GM10266 (cell line): ENCODE data around the gene SNIP1.
"Not testable (repeated sequence)": the region's sequence is repeated elsewhere in the genome, so short reads cannot be mapped to it uniquely, and the experiment has no call there.

Source experiments
- DNase-seq: peaks from one replicate; pipeline ENCODE4 v3.0.0; 2012; ENCODE audit errors: extremely low spot score
- TF ChIP-seq, protein P1 (sequence below): IDR thresholded peaks from 2 replicates; pipeline ENCODE4 v1.5.1; 2012; ENCODE audit warnings: mild to moderate bottlenecking, low read depth; ENCODE audit not compliant: control insufficient read depth, insufficient read depth; ENCODE audit errors: missing control alignments

The SNIP1 gene

DNA sequence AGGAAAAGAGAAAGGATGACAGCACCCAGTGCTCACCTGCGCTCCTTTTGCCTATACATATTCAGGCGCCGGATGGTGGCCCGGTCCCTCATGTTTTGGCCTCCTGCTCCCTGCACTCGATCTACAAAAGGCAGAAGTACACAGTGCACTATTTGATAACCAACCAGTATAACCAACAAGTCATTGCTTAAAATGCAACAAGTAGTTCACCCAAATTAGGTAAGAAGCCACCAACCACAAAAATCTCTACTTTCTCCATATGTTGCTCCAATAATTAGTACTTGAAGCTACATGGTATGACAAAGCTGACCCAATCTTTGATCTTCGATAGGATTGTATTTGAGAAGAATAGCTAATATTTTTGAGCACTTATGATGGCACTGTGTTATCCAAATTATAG lies 39.6 kb upstream of the SNIP1 start:
- TF ChIP-seq, protein P1, sequence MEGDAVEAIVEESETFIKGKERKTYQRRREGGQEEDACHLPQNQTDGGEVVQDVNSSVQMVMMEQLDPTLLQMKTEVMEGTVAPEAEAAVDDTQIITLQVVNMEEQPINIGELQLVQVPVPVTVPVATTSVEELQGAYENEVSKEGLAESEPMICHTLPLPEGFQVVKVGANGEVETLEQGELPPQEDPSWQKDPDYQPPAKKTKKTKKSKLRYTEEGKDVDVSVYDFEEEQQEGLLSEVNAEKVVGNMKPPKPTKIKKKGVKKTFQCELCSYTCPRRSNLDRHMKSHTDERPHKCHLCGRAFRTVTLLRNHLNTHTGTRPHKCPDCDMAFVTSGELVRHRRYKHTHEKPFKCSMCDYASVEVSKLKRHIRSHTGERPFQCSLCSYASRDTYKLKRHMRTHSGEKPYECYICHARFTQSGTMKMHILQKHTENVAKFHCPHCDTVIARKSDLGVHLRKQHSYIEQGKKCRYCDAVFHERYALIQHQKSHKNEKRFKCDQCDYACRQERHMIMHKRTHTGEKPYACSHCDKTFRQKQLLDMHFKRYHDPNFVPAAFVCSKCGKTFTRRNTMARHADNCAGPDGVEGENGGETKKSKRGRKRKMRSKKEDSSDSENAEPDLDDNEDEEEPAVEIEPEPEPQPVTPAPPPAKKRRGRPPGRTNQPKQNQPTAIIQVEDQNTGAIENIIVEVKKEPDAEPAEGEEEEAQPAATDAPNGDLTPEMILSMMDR: no peak

DNA sequence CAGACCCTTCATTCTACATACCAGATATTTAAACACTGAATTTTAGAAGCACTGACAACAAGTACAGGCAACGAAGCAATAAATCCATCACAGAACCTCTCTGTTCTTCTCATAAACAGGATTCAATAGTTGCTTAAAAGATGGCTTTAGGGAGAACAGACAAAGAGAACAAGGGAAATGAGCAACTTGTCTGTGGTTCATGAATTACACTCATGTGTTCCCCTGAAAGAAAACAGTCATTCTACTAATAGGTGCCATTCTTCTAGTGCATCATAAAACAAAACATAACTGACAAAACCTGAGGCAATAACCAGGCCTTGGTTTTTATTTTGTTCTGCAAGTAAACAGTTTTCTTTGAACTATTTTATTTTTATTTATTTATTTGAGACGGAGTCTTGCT lies 34.8 kb upstream of the SNIP1 start:
- TF ChIP-seq, protein P1: no peak
- DNase-seq: no peak

More for the DNA sequence above, 39.6 kb upstream of the SNIP1 start:
- no peak for DNase-seq

DNA sequence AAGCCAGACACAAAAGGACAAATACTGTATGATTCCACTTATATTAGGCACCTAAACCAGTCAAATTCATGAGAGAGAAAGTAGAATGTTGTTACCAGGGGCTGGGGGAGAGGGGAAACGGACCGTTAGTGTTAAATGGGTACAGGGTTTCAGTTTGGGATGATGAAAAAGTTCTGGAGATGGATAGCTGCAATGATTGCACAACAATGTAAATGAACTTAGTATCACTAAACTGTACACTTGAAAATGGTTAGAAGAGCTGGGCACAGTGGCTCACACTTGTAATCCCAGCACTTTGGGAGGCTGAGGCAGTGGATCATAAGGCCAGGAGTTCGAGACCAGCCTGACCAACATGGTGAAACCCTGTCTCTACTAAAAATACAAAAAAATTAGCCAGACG lies 30.5 kb upstream of the SNIP1 start:
- not testable (repeated sequence) for DNase-seq

DNA sequence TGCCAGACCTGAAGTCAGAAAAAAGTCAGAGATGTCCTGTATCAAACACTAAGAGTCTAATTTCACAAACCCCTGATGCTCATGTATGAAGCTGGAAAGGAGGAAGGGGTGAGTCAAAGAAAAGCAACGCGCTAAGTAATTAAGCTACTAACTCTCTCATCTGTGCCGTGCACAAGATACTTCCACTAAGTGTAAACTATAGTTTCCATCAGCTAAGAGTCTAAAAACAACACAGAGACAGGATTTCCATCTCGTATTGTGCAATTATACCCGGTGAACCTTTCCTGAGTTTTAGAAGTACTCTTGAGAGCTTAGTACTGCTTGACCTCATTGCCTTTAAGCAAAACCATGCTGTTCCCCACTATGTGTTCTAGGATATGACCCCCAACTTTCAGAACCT lies 21.6 kb upstream of the SNIP1 start:
- DNase-seq: no peak
- TF ChIP-seq, protein P1: no peak

DNA sequence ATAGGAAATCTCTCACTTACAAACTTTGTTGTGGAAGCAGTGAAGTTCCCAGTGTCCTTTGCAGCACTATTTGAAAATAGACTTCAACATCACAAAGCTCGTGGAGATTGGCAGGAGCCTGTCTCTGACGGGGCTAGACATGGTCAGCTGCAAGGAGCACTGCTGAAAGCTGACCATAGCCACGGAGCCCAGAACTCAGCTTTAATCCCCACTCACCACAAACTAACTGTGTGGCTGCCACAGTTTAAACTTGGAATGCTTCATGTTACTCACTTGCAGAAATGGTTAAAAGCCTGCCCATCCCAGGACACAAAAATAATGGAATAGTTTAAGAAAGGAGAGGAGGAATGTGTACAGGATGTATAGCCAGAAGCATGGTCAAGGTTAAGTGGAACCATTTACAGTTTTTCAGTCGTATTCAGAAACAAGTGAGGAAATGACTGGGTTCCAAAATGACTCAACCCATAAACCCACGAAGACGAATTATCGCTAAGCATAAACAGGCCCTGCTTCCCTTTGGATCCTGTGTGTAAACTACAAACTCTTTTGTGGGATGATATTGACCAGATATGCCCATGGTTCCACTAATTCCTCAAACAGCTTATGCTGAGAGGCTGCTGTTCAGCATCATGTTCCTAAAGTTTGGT lies 20.9 kb upstream of the SNIP1 start:
- TF ChIP-seq, protein P1: no peak
- DNase-seq: no peak

DNA sequence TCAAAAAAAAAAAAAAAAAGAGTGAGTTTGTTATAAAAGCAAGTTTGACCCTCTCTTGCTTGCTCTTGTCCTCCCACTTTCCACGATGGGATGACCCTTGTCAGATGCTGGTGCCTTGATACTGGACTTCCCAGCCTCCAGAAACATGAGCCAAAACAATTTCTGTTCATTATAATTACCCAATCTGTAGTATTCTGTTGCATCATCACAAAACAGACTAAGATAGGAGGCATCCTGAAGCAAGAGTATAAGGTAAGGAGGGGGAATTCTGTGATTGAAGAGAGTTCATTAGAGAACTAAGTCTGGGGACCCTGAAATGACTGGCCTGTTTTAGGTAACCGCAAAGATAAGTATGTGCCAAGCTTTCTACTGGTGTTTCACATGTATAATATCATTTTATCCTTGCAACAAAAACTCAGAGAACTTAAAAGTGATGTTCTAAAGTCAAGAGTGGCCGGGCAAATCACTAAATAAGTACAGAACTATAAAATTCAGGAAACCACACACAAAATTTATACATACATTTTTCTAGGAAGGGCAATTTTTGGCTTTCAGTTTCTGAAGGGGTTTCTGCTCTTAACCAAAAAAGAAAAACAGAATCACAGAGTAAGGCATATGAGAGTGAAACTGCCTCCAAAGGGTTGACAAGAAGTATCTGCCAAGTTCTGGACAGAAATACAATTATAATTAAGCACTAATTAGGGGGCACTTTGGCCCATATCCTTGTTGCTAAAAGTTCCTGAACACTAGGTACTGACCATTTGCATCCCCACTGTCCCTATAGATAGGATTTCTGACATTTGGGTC lies 16.6 kb upstream of the SNIP1 start:
- TF ChIP-seq, protein P1: no peak
- DNase-seq: no peak

DNA sequence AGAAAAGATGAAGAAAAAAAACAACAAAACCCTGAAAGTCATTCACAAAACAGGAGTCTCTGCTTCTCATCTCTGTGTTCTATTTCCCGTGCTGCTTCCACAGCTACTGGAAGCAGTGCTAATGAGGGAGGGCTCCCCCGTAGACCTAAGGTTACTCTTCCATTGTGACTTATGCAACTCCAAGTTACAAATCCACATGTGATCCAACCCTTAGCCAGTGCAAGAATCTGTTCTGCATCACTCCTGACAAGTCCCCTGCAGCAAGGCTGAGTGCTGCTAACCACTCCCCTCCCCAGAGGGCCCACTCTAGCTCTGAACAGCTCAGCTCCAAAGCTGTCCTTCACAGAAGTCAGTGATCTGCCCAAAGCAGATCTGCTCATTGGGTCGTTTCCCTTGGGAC lies 12.9 kb upstream of the SNIP1 start:
- DNase-seq: no peak
- TF ChIP-seq, protein P1: no peak
